ENCODE data around the gene SNAP25.

Gene SNAP25

GRCh38 chr20:10280018-10280908 lies 61.6 kb downstream of the SNAP25 start:
- Mint-ChIP-seq H3K27me3 (ENCODE audit: low read depth) (peaks cover 2% of the 10 kb centered on the region), H3K27ac (no peak overlapping the region), H3K4me3 (no peak overlapping the region), H3K36me3 (ENCODE audit: low read depth) (no peaks in the 10 kb centered on the region), H3K4me1 (peaks cover 5% of the 10 kb centered on the region), H3K9me3 (no peaks in the 10 kb centered on the region)
- TF ChIP-seq CTCF (IDR thresholded peaks at IDR 0.05; ENCODE audit: unreplicated experiment in 3 of 3), result no peak

GRCh38 chr20:10281911-10282310 lies 63.3 kb downstream of the SNAP25 start:
- Mint-ChIP-seq H3K27ac (no peak overlapping the region), H3K4me1 (peaks cover 5% of the 10 kb centered on the region), H3K4me3 (no peak overlapping the region), H3K9me3 (no peaks in the 10 kb centered on the region), H3K27me3 (ENCODE audit: low read depth) (no peaks in the 10 kb centered on the region), H3K36me3 (ENCODE audit: low read depth) (peaks cover 4% of the 10 kb centered on the region)
- no peak for TF ChIP-seq CTCF (IDR thresholded peaks at IDR 0.05; ENCODE audit: unreplicated experiment in 3 of 3)

- H3K27me3 Mint-ChIP-seq (ENCODE audit: low read depth), result no peaks in the 10 kb centered on the region
- no peak for TF ChIP-seq CTCF (IDR thresholded peaks at IDR 0.05; ENCODE audit: unreplicated experiment in 3 of 3)
- H3K27ac Mint-ChIP-seq, result no peak overlapping the region
- no peaks in the 10 kb centered on the region for H3K9me3 Mint-ChIP-seq
- H3K4me1 Mint-ChIP-seq, result peaks cover 5% of the 10 kb centered on the region
- H3K36me3 Mint-ChIP-seq (ENCODE audit: low read depth), result peaks cover 4% of the 10 kb centered on the region
- no peak overlapping the region for H3K4me3 Mint-ChIP-seq
Observed at GRCh38 chr20:10282979-10283456, 64.4 kb downstream of the SNAP25 start.

GRCh38 chr20:10286356-10286755 lies 67.7 kb downstream of the SNAP25 start:
- no peak for TF ChIP-seq CTCF (IDR thresholded peaks at IDR 0.05; ENCODE audit: unreplicated experiment in 3 of 3)
- H3K9me3 Mint-ChIP-seq, result no peaks in the 10 kb centered on the region
- no peak overlapping the region for H3K4me3 Mint-ChIP-seq
- H3K36me3 Mint-ChIP-seq (ENCODE audit: low read depth), result peaks cover 4% of the 10 kb centered on the region
- no peaks in the 10 kb centered on the region for H3K27me3 Mint-ChIP-seq (ENCODE audit: low read depth)
- peaks cover under 1% of the 10 kb centered on the region for H3K4me1 Mint-ChIP-seq
- H3K27ac Mint-ChIP-seq, result no peak overlapping the region

GRCh38 chr20:10288421-10288820 lies 69.8 kb downstream of the SNAP25 start:
- H3K27ac Mint-ChIP-seq, result no peak overlapping the region
- TF ChIP-seq CTCF (IDR thresholded peaks at IDR 0.05; ENCODE audit: unreplicated experiment in 3 of 3), result no peak
- peaks cover 4% of the 10 kb centered on the region for H3K36me3 Mint-ChIP-seq (ENCODE audit: low read depth)
- H3K27me3 Mint-ChIP-seq (ENCODE audit: low read depth), result no peaks in the 10 kb centered on the region
- H3K9me3 Mint-ChIP-seq, result no peaks in the 10 kb centered on the region
- no peak overlapping the region for H3K4me3 Mint-ChIP-seq
- no peaks in the 10 kb centered on the region for H3K4me1 Mint-ChIP-seq

All from nephron (organoid).